ENCODE results near the gene MASP1.
"Not testable (repeated sequence)": the region's sequence is repeated elsewhere in the genome, so short reads cannot be mapped to it uniquely, and the experiment has no call there.

Gene MASP1

DNA sequence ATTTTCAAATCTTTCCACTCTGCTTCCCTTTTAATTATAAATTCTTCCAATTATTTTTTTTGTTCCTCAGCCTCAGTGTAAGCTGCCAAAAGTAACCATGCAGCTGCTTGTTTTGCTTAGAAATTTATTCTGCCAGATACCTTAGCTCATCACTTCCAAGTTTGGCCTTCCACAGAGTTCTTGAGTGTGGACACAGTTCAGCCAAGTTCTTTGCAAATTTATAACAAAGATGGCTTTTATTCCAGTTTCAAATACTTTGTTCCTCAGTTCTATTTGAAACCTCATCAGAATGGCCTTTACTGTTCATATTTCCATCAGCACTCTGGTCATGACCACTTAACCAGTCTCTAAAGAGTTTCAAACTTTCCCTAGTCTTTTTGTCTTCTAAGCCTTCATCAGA is 83.9 kb downstream of the MASP1 start:
- TF ChIP-seq, protein P1, sequence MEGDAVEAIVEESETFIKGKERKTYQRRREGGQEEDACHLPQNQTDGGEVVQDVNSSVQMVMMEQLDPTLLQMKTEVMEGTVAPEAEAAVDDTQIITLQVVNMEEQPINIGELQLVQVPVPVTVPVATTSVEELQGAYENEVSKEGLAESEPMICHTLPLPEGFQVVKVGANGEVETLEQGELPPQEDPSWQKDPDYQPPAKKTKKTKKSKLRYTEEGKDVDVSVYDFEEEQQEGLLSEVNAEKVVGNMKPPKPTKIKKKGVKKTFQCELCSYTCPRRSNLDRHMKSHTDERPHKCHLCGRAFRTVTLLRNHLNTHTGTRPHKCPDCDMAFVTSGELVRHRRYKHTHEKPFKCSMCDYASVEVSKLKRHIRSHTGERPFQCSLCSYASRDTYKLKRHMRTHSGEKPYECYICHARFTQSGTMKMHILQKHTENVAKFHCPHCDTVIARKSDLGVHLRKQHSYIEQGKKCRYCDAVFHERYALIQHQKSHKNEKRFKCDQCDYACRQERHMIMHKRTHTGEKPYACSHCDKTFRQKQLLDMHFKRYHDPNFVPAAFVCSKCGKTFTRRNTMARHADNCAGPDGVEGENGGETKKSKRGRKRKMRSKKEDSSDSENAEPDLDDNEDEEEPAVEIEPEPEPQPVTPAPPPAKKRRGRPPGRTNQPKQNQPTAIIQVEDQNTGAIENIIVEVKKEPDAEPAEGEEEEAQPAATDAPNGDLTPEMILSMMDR (IDR thresholded peaks at IDR 0.05; ENCODE audit: low read depth, low read length) = no peak
- no peak overlapping the region for H3K4me3 ChIP-seq (ENCODE audit: low read depth, low read length)

DNA sequence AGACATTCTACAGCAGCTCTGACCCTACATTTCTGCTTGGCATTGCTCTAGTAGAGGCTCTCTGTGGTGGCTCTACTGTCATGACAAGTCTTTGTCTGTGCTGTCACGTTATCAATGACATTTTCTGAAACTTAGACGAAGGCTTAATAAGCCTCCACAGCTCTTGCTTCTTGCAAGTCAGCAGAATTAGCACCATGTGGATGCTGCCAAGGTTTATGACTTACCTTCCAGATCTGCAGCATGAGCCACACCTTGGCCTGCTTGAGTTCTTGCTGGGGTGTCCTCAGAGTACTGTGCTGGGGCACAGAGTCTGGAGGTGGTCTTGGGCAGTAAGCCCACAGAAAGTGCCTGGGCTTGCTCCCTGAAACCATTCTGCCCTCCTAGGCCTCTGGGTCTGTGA is 84.5 kb downstream of the MASP1 start:
- TF ChIP-seq, protein P1 (IDR thresholded peaks at IDR 0.05; ENCODE audit: low read depth, low read length) = no peak
- H3K4me3 ChIP-seq (ENCODE audit: low read depth, low read length) = no peak overlapping the region

DNA sequence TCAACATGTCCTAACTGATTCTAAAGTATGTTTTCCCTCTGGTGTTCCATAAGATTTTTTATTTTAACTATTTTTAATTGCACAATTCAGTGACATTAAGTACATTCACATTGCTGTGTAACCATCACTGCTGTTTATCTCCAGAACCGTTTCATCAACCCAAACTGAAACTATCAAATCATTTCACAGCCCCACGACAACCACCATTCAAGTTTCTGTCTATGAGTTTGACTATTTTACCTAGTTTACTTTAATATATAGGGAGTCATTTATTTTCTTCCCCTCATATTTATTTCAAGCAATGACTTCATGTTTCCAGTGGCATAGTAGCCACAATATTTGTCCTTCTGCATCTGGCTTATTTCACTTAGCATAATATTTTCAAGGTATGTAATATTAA is 85.9 kb downstream of the MASP1 start:
- TF ChIP-seq, protein P1 (IDR thresholded peaks at IDR 0.05; ENCODE audit: low read depth, low read length) = no peak

DNA sequence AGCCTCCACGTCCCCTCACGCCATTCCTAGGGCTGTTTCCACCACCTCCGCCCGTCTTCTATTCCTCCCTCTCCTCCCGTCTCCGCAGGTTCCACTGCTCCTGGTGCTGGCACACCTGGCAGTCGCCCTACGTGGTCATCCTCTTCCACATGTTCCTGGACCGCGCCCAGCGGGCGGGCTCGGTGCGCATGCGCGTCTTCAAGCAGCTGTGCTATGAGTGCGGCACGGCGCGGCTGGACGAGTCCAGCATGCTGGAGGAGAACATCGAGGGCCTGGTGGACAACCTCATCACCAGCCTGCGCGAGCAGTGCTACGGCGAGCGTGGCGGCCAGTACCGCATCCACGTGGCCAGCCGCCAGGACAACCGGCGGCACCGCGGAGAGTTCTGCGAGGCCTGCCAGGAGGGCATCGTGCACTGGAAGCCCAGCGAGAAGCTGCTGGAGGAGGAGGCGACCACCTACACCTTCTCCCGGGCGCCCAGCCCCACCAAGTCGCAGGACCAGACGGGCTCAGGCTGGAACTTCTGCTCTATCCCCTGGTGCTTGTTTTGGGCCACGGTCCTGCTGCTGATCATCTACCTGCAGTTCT is 92.0 kb downstream of the MASP1 start:
- not testable (repeated sequence) for H3K4me3 ChIP-seq (ENCODE audit: low read depth, low read length)

More for the DNA sequence above, 85.9 kb downstream of the MASP1 start:
- H3K4me3 ChIP-seq (ENCODE audit: low read depth, low read length) = no peak overlapping the region

DNA sequence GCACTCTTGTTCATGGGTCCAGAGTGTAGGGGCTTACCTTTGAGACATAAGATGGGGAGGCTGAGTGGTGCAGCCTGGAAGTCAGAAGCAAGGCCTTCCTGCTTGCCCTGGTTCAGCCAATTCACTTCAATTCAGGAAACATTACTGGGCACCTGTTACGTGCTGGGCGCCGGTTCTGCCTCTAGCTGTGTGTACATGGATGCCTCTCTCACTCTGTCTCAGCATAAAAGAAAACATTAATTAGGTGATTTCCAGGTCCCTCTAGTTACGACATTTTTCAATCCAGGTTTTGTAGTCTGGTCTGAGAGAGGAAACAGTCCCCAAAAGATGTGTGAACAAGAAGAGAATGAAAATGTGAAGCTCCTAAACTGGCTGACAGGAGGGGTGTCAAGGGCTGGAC is 93.0 kb downstream of the MASP1 start:
- H3K4me3 ChIP-seq (ENCODE audit: low read depth, low read length) = no peak overlapping the region
- TF ChIP-seq, protein P1 (IDR thresholded peaks at IDR 0.05; ENCODE audit: low read depth, low read length) = no peak

DNA sequence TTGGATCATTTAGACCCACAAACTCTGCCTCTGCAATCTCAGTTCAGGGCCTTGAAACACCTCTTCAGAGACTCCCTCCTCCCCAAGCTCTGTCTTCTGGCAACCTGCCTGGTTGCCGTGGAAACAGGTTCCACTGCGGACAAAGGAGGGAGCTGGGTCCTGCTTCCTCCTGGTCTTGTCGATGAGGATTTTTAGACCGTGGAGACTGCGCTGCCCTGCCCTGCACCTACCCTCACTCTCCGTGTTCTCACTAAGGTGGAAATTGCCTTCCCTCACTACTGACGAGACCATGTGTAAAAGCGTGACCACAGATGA is 94.2 kb downstream of the MASP1 start, which contains the start of gene RTP1:
Gene RTP1 (plus strand): TSS at position 152 of the 315 bp plus-strand sequence. CDS start 30 bp downstream, at position 182.
- TF ChIP-seq, protein P1 (IDR thresholded peaks at IDR 0.05; ENCODE audit: low read depth, low read length) = no peak
- no peak within 1 kb of the TSS for H3K4me3 ChIP-seq (ENCODE audit: low read depth, low read length)

DNA sequence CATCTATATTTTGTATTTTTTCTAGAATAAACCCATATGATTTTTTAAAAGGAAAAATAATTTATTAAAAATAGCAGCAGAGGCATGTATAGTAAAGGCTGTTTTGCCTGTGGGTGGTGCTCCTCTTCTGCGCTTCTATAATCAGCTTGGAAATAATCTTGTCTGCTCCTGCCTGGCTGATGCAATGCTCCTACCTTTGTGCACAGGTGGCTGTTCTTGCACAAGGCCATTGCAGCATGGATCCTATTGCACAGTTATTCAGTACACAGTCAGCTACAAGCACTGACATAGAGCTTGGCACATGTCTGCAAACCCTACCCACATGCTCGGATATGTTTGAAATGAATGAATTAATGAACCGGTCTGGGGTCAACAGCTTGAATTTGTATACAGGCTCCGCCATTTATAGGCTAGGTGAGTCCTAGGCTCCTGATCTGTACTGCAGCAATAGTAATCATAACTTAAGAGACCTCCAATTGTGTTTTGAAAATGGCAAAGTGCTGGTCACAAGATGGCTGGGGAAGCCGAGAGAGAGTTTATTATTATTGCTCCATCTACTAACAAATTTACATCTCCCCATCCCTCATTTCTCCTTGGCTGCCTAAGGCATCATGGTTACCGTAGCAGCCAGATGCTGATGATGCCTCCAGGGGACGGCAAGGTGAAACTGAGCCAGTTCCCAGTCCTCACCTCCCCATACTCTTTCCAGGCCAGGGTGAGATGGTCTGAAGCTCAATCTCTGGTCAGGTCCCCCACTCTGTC is 94.8 kb downstream of the MASP1 start:
- TF ChIP-seq, protein P1 (IDR thresholded peaks at IDR 0.05; ENCODE audit: low read depth, low read length) = no peak
- no peak overlapping the region for H3K4me3 ChIP-seq (ENCODE audit: low read depth, low read length)
